HCT116 (cell line): Measurements from ENCODE around the gene PUSL1. TPM values are rescaled to one million over a fixed set of nuclear protein-coding genes. Genes with fewer than 3 reads are reported as not detected.

Source experiments
- ATAC-seq: fragments of 200-7000 bp; cut with Tn5 transposase; 2 replicates; pipeline ENCODE4 v1.9.1; 2020; ENCODE audit warnings: mild to moderate bottlenecking, moderate library complexity
- BruUV-seq: library from RNA; stranded (reverse); fragments of 400-500 nt; replicated peaks from 2 replicates; lab custom pipeline; 2021; lab: Mats Ljungman, UMichigan
- CTCF ChIA-PET: fragments of 300-600 bp; sonication (Branson Sonifier 250); formaldehyde crosslinking; loops from one replicate; lab custom pipeline; 2021; ENCODE audit warnings: antibody characterized with exemption; lab: Charles Lee
- POLR2A ChIA-PET: fragments of 300-600, 350-600 bp; sonication (Branson Sonifier 250); formaldehyde crosslinking; loops from one replicate; lab custom pipeline; 2021; ENCODE audit warnings: antibody characterized with exemption; lab: Charles Lee
- RAD21 ChIA-PET, 2 experiments: fragments of 300-600 bp; sonication (Branson Sonifier 250); formaldehyde crosslinking; loops; one replicate each; lab custom pipeline; 2023; ENCODE audit warnings: low total read pairs in 2 of 2; ENCODE audit not compliant: uncharacterized antibody in 2 of 2, unreplicated experiment in 2 of 2, low non-redundant PET in 1 of 2; lab: Charles Lee
- DNase-seq: peaks from one replicate; pipeline ENCODE4 v3.0.0-alpha.2; 2010; ENCODE audit warnings: low read depth, low spot score
- H2AFZ ChIP-seq: fragments of 200-600 bp; shearing (Covaris generic), sonication (generic); 2 replicates; pipeline ENCODE4 v1.6.1; 2017; ENCODE audit warnings: low read depth, mixed run types, mixed read lengths, antibody characterized with exemption, low read length; ENCODE audit not compliant: poor library complexity, severe bottlenecking
- H3K27ac ChIP-seq: 2 replicates; pipeline ENCODE4 v1.5.1; 2012; ENCODE audit warnings: low read depth, low read length
- H3K27me3 ChIP-seq: fragments of 200-600 bp; sonication (generic); 2 replicates; pipeline ENCODE4 v1.6.1; 2016; ENCODE audit warnings: mixed run types, low read length, mixed read lengths; ENCODE audit not compliant: insufficient read depth
- H3K36me3 ChIP-seq, 2 experiments: fragments of 200-500 bp in 1 of 2; fragments of 200-600 bp in 1 of 2; sonication (Bioruptor generic) in 1 of 2; sonication (generic) in 1 of 2; 2 replicates each; pipeline versions ENCODE4 v1.5.1 to v1.6.1; 2014 to 2016; ENCODE audit warnings: low read length in 2 of 2, inconsistent platforms in 1 of 2, mixed read lengths in 1 of 2, mixed run types in 1 of 2; ENCODE audit not compliant: insufficient read depth in 2 of 2, control insufficient read depth in 1 of 2
- H3K4me1 ChIP-seq, 2 experiments: fragments of 200-600 bp in 1 of 2; sonication (generic) in 1 of 2; 2 replicates each; pipeline versions ENCODE4 v1.5.1 to v1.6.1; 2012 to 2017; ENCODE audit warnings: low read length in 2 of 2, inconsistent platforms in 1 of 2, mild to moderate bottlenecking in 1 of 2, mixed read lengths in 1 of 2, mixed run types in 1 of 2, moderate library complexity in 1 of 2; ENCODE audit not compliant: insufficient read depth in 2 of 2, control insufficient read depth in 1 of 2
- H3K4me2 ChIP-seq: fragments of 200-600 bp; sonication (generic); 2 replicates; pipeline ENCODE4 v1.6.1; 2017; ENCODE audit warnings: mixed run types, low read length, mixed read lengths
- H3K4me3 ChIP-seq, 2 experiments: fragments of 200-600 bp in 1 of 2; sonication (generic) in 1 of 2; replicated peaks in 1 of 2; 2 replicates each; pipeline ENCODE4 v1.5.1; 2011 to 2016; ENCODE audit warnings: low read length in 2 of 2, control low read depth in 1 of 2, low read depth in 1 of 2, mild to moderate bottlenecking in 1 of 2, mixed read lengths in 1 of 2, mixed run types in 1 of 2
- H3K79me2 ChIP-seq: fragments of 200-600 bp; sonication (generic); 2 replicates; pipeline ENCODE4 v1.6.1; 2017; ENCODE audit warnings: mild to moderate bottlenecking, mixed run types, low read length, moderate library complexity, mixed read lengths; ENCODE audit not compliant: insufficient read depth
- H3K9ac ChIP-seq: fragments of 200-600 bp; sonication (generic); 2 replicates; pipeline ENCODE4 v1.6.1; 2016; ENCODE audit warnings: low read length, mixed read lengths
- H3K9me2 ChIP-seq: fragments of 200-600 bp; sonication (generic), shearing (Covaris generic); 2 replicates; pipeline ENCODE4 v1.6.1; 2017; ENCODE audit warnings: mixed run types, mild to moderate bottlenecking, moderate library complexity; ENCODE audit not compliant: insufficient read depth
- H3K9me3 ChIP-seq, 2 experiments: fragments of 200-500 bp in 1 of 2; fragments of 200-600 bp in 1 of 2; sonication (Bioruptor generic) in 1 of 2; sonication (generic) in 1 of 2; 2 replicates each; pipeline ENCODE4 v1.6.1; 2014 to 2017; ENCODE audit warnings: low read length in 2 of 2, mixed read lengths in 2 of 2, inconsistent platforms in 1 of 2, low read depth in 1 of 2, mild to moderate bottlenecking in 1 of 2, mixed run types in 1 of 2, moderate library complexity in 1 of 2; ENCODE audit not compliant: control insufficient read depth in 1 of 2, insufficient read depth in 1 of 2
- H4K20me1 ChIP-seq: fragments of 200-600 bp; sonication (generic), shearing (Covaris generic); 2 replicates; pipeline ENCODE4 v1.6.1; 2017; ENCODE audit warnings: mixed run types, mild to moderate bottlenecking, moderate library complexity; ENCODE audit not compliant: insufficient read depth
- ATF3 ChIP-seq: IDR thresholded peaks from 2 replicates; pipeline ENCODE4 v1.6.1; 2012
- CBX3 ChIP-seq: IDR thresholded peaks from 2 replicates; pipeline ENCODE4 v1.6.1; 2012; ENCODE audit warnings: low read depth
- CTCF ChIP-seq, 3 experiments: fragments of 200-600 bp in 1 of 3; sonication (generic) in 1 of 3; IDR thresholded peaks in 2 of 3; conservative IDR thresholded peaks in 1 of 3; 2 replicates each; pipeline ENCODE4 v1.5.1; 2012 to 2017; ENCODE audit warnings: low read depth in 2 of 3, low read length in 2 of 3, antibody characterized with exemption in 1 of 3, borderline replicate concordance in 1 of 3, control low read depth in 1 of 3, mild to moderate bottlenecking in 1 of 3, mixed read lengths in 1 of 3, mixed run types in 1 of 3, moderate library complexity in 1 of 3; ENCODE audit not compliant: insufficient read depth in 1 of 3
- ELF1 ChIP-seq: IDR thresholded peaks from 2 replicates; pipeline ENCODE4 v1.6.1; 2012; ENCODE audit warnings: low read depth, borderline replicate concordance
- MAX ChIP-seq: IDR thresholded peaks from 2 replicates; pipeline ENCODE4 v1.6.1; 2012
- POLR2AphosphoS5 ChIP-seq: IDR thresholded peaks from 2 replicates; pipeline ENCODE4 v1.6.1; 2011; ENCODE audit warnings: mild to moderate bottlenecking, low read depth, low read length, moderate library complexity
- RAD21 ChIP-seq: IDR thresholded peaks from 2 replicates; pipeline ENCODE4 v1.6.1; 2012; ENCODE audit warnings: low read depth, mild to moderate bottlenecking
- SP1 ChIP-seq: IDR thresholded peaks from 2 replicates; pipeline ENCODE4 v1.6.1; 2012; ENCODE audit warnings: low read depth
- SRF ChIP-seq: IDR thresholded peaks from 2 replicates; pipeline ENCODE4 v1.6.1; 2012; ENCODE audit warnings: low read depth
- TCF7L2 ChIP-seq: IDR thresholded peaks from 2 replicates; pipeline ENCODE4 v1.7.0; 2011; ENCODE audit warnings: borderline replicate concordance, inconsistent platforms; ENCODE audit not compliant: insufficient read depth, insufficient read length; ENCODE audit errors: extremely low read depth
- ZFX ChIP-seq: fragments of 450-650 bp; IDR thresholded peaks from 2 replicates; pipeline ENCODE4 v1.6.1; 2017
- ZNF274 ChIP-seq: fragments of 200-500 bp; sonication (Bioruptor generic); IDR thresholded peaks from 2 replicates; pipeline ENCODE4 v1.6.1; 2014; ENCODE audit warnings: mild to moderate bottlenecking, low read depth, low read length, inconsistent platforms
- intact Hi-C: fragments of 100-400 bp; cut with micrococcal nuclease; formaldehyde crosslinking; loops from 2 replicates; pipeline ENCODE4 v1.10.0; 2022
- total RNA-seq: library from RNA; stranded (reverse); gene quantifications from one replicate; pipeline ENCODE4 v1.2.1, GENCODE V29; 2021; ENCODE audit not compliant: unreplicated experiment

Gene PUSL1
- total RNA-seq, 1 experiment from 2014 or later: 47.2 TPM

- ChIA-PET POLR2A (interaction anchor here (0.6 to 1.2 kb wide), 3 partner anchors 10 to 260 kb away, joined by 4 to 5 read pairs (median 4); partner anchors contain the start of gene ISG15), CTCF (no interaction called here), RAD21 (interaction anchor here in 1 of 2 experiments (0.6 to 1.0 kb wide), 3 partner anchors 18 to 201 kb away, joined by 3 to 4 read pairs (median 3); no protein-coding TSS in a partner anchor)
- Histone ChIP-seq H3K9me2 (no peaks in the 10 kb centered on the region), H3K27me3 (no peaks in the 10 kb centered on the region), H3K9ac (peak overlapping the region; percentile 95), H3K4me2 (peak overlapping the region; percentile 93), H4K20me1 (no peaks in the 10 kb centered on the region), H3K4me1 (peaks cover 15 to 34% of the 10 kb centered on the region in 2 experiments; a peak in 3 of 4 replicates), H3K79me2 (peaks cover 48% of the 10 kb centered on the region), H3K36me3 (peaks cover 0 to 4% of the 10 kb centered on the region in 2 experiments; a peak in 1 of 4 replicates), H3K9me3 (no peaks in the 10 kb centered on the region), H3K27ac (peak overlapping the region; percentile 94), H2AFZ (no peak overlapping the region), H3K4me3 (peak overlapping the region; percentile 87 to 95)
- no peak for TF ChIP-seq CBX3
- TF ChIP-seq POLR2AphosphoS5: no peak
- no peak for TF ChIP-seq MAX
- TF ChIP-seq ATF3: no peak
- DNase-seq (no peak), ATAC-seq (peak; percentile 1)
- no TSS peak for BruUV-seq
- intact Hi-C loops: no loop called here
Measured at GRCh38 chr1:1273209-1273511, 35.2 kb upstream of the PUSL1 start.

- H3K79me2 ChIP-seq: peaks cover 43% of the 10 kb centered on the region
- no TSS peak for BruUV-seq
- H4K20me1 ChIP-seq: no peaks in the 10 kb centered on the region
- H3K4me1 ChIP-seq: peaks cover 15 to 34% of the 10 kb centered on the region in 2 experiments; a peak in 3 of 4 replicates
- POLR2A ChIA-PET: interaction anchor here (0.6 to 1.2 kb wide), 3 partner anchors 10 to 260 kb away, joined by 4 to 5 read pairs (median 4); partner anchors contain the start of gene ISG15
- peak within 1 kb of the TSS; percentile 87 to 95 for H3K4me3 ChIP-seq
- ATAC-seq: peak; percentile 91
- no peaks in the 10 kb centered on the region for H3K27me3 ChIP-seq
- DNase-seq: peak; percentile 67
- CTCF ChIA-PET: no interaction called here
- peak within 1 kb of the TSS; percentile 95 for H3K9ac ChIP-seq
- H3K27ac ChIP-seq: peak within 1 kb of the TSS; percentile 94
- H2AFZ ChIP-seq: no peak within 1 kb of the TSS
- intact Hi-C loops: no loop called here
- peak within 1 kb of the TSS; percentile 93 for H3K4me2 ChIP-seq
- H3K9me3 ChIP-seq: no peaks in the 10 kb centered on the region
- no peaks in the 10 kb centered on the region for H3K9me2 ChIP-seq
- RAD21 ChIA-PET: interaction anchor here in 1 of 2 experiments (0.6 to 1.0 kb wide), 3 partner anchors 18 to 202 kb away, joined by 3 to 4 read pairs (median 3); no protein-coding TSS in a partner anchor
- H3K36me3 ChIP-seq: peaks cover 0 to 4% of the 10 kb centered on the region in 2 experiments; a peak in 1 of 4 replicates
- TF ChIP-seq POLR2AphosphoS5: peak; percentile 83
- no peak for TF ChIP-seq TCF7L2
- no peak for TF ChIP-seq RAD21
- TF ChIP-seq MAX: peak; percentile 48
- no peak for TF ChIP-seq SRF
- peak; percentile 98; the same call in 1 of the 2 replicates for TF ChIP-seq ZFX
- TF ChIP-seq ZNF274: no peak
- no peak for TF ChIP-seq ELF1
- peak; percentile 57 for TF ChIP-seq SP1
- TF ChIP-seq CTCF (IDR thresholded peaks at IDR 0.05 in 2 of 3, conservative IDR thresholded peaks at IDR 0.05 in 1 of 3; ENCODE audit: borderline replicate concordance in 1 of 3, insufficient read depth in 1 of 3, low read depth in 2 of 3, low read length in 2 of 3): no peak
Measured at GRCh38 chr1:1273512-1274298, 34.7 kb upstream of the PUSL1 start, which contains the start of gene UBE2J2. TSS of gene UBE2J2 (minus strand) at chr1:1273854. CDS start at chr1:1267992, 5,862 bp downstream.
